ENCODE measurements around the gene GUCY1B1.
"Not testable (repeated sequence)": the region's sequence is repeated elsewhere in the genome, so short reads cannot be mapped to it uniquely, and the experiment has no call there.

The GUCY1B1 gene

GRCh38 chr4:155785828-155786227 lies 27.0 kb downstream of the GUCY1B1 start:
- Histone ChIP-seq H3K9me3 (ENCODE audit: control insufficient read depth, insufficient read depth, low read length) (no peaks in the 10 kb centered on the region), H3K4me1 (ENCODE audit: control insufficient read depth, insufficient read depth, low read length) (peaks cover 2% of the 10 kb centered on the region), H3K4me3 (ENCODE audit: low read depth, low read length) (no peak overlapping the region), H3K36me3 (ENCODE audit: control insufficient read depth, insufficient read depth, low read length) (no peaks in the 10 kb centered on the region), H3K9ac (ENCODE audit: low read depth, low read length) (no peak overlapping the region), H3K27me3 (ENCODE audit: control insufficient read depth, insufficient read depth, low read length) (no peaks in the 10 kb centered on the region)

GRCh38 chr4:155787113-155787710 lies 28.4 kb downstream of the GUCY1B1 start:
- H3K36me3 ChIP-seq (ENCODE audit: control insufficient read depth, insufficient read depth, low read length) = no peaks in the 10 kb centered on the region
- H3K27me3 ChIP-seq (ENCODE audit: control insufficient read depth, insufficient read depth, low read length) = no peaks in the 10 kb centered on the region
- H3K4me3 ChIP-seq (ENCODE audit: low read depth, low read length) = no peak overlapping the region
- no peaks in the 10 kb centered on the region for H3K9me3 ChIP-seq (ENCODE audit: control insufficient read depth, insufficient read depth, low read length)
- no peaks in the 10 kb centered on the region for H3K4me1 ChIP-seq (ENCODE audit: control insufficient read depth, insufficient read depth, low read length)
- H3K9ac ChIP-seq (ENCODE audit: low read depth, low read length) = no peak overlapping the region

GRCh38 chr4:155789391-155789790 lies 30.6 kb downstream of the GUCY1B1 start:
- Histone ChIP-seq H3K4me3 (ENCODE audit: low read depth, low read length) (no peak overlapping the region), H3K9me3 (ENCODE audit: control insufficient read depth, insufficient read depth, low read length) (no peaks in the 10 kb centered on the region), H3K36me3 (ENCODE audit: control insufficient read depth, insufficient read depth, low read length) (no peaks in the 10 kb centered on the region), H3K4me1 (ENCODE audit: control insufficient read depth, insufficient read depth, low read length) (no peaks in the 10 kb centered on the region), H3K27me3 (ENCODE audit: control insufficient read depth, insufficient read depth, low read length) (no peaks in the 10 kb centered on the region), H3K9ac (ENCODE audit: low read depth, low read length) (no peak overlapping the region)

- no peak overlapping the region for H3K4me3 ChIP-seq (ENCODE audit: low read depth, low read length)
- no peak overlapping the region for H3K9ac ChIP-seq (ENCODE audit: low read depth, low read length)
- H3K27me3 ChIP-seq (ENCODE audit: control insufficient read depth, insufficient read depth, low read length) = no peaks in the 10 kb centered on the region
- H3K36me3 ChIP-seq (ENCODE audit: control insufficient read depth, insufficient read depth, low read length) = no peaks in the 10 kb centered on the region
- H3K4me1 ChIP-seq (ENCODE audit: control insufficient read depth, insufficient read depth, low read length) = no peaks in the 10 kb centered on the region
- no peaks in the 10 kb centered on the region for H3K9me3 ChIP-seq (ENCODE audit: control insufficient read depth, insufficient read depth, low read length)
These were observed 31.2 kb downstream of the GUCY1B1 start for GRCh38 chr4:155789982-155790381.

- no peaks in the 10 kb centered on the region for H3K4me1 ChIP-seq (ENCODE audit: control insufficient read depth, insufficient read depth, low read length)
- H3K27me3 ChIP-seq (ENCODE audit: control insufficient read depth, insufficient read depth, low read length) = no peaks in the 10 kb centered on the region
- no peak overlapping the region for H3K4me3 ChIP-seq (ENCODE audit: low read depth, low read length)
- no peak overlapping the region for H3K9ac ChIP-seq (ENCODE audit: low read depth, low read length)
- H3K9me3 ChIP-seq (ENCODE audit: control insufficient read depth, insufficient read depth, low read length) = no peaks in the 10 kb centered on the region
- H3K36me3 ChIP-seq (ENCODE audit: control insufficient read depth, insufficient read depth, low read length) = no peaks in the 10 kb centered on the region
These were observed 35.9 kb downstream of the GUCY1B1 start for GRCh38 chr4:155794589-155795236.

- H3K36me3 ChIP-seq (ENCODE audit: control insufficient read depth, insufficient read depth, low read length) = no peaks in the 10 kb centered on the region
- no peaks in the 10 kb centered on the region for H3K9me3 ChIP-seq (ENCODE audit: control insufficient read depth, insufficient read depth, low read length)
- no peak overlapping the region for H3K4me3 ChIP-seq (ENCODE audit: low read depth, low read length)
- no peak overlapping the region for H3K9ac ChIP-seq (ENCODE audit: low read depth, low read length)
- H3K4me1 ChIP-seq (ENCODE audit: control insufficient read depth, insufficient read depth, low read length) = no peaks in the 10 kb centered on the region
- no peaks in the 10 kb centered on the region for H3K27me3 ChIP-seq (ENCODE audit: control insufficient read depth, insufficient read depth, low read length)
These were observed 37.2 kb downstream of the GUCY1B1 start for GRCh38 chr4:155795991-155796390.

- not testable (repeated sequence) for H3K27me3 ChIP-seq (ENCODE audit: control insufficient read depth, insufficient read depth, low read length); H3K9me3 ChIP-seq (ENCODE audit: control insufficient read depth, insufficient read depth, low read length); H3K36me3 ChIP-seq (ENCODE audit: control insufficient read depth, insufficient read depth, low read length); H3K4me3 ChIP-seq (ENCODE audit: low read depth, low read length); H3K4me1 ChIP-seq (ENCODE audit: control insufficient read depth, insufficient read depth, low read length); H3K9ac ChIP-seq (ENCODE audit: low read depth, low read length)
These were observed 38.8 kb downstream of the GUCY1B1 start for GRCh38 chr4:155797581-155797980.

GRCh38 chr4:155799116-155799793 lies 40.4 kb downstream of the GUCY1B1 start:
- Histone ChIP-seq H3K9me3 (ENCODE audit: control insufficient read depth, insufficient read depth, low read length) (no peaks in the 10 kb centered on the region), H3K9ac (ENCODE audit: low read depth, low read length) (no peak overlapping the region), H3K36me3 (ENCODE audit: control insufficient read depth, insufficient read depth, low read length) (no peaks in the 10 kb centered on the region), H3K4me1 (ENCODE audit: control insufficient read depth, insufficient read depth, low read length) (no peaks in the 10 kb centered on the region), H3K4me3 (ENCODE audit: low read depth, low read length) (no peak overlapping the region), H3K27me3 (ENCODE audit: control insufficient read depth, insufficient read depth, low read length) (no peaks in the 10 kb centered on the region)

GRCh38 chr4:155799794-155800123 lies 40.9 kb downstream of the GUCY1B1 start:
- no peaks in the 10 kb centered on the region for H3K27me3 ChIP-seq (ENCODE audit: control insufficient read depth, insufficient read depth, low read length)
- no peak overlapping the region for H3K9ac ChIP-seq (ENCODE audit: low read depth, low read length)
- no peaks in the 10 kb centered on the region for H3K36me3 ChIP-seq (ENCODE audit: control insufficient read depth, insufficient read depth, low read length)
- H3K4me1 ChIP-seq (ENCODE audit: control insufficient read depth, insufficient read depth, low read length) = no peaks in the 10 kb centered on the region
- H3K4me3 ChIP-seq (ENCODE audit: low read depth, low read length) = no peak overlapping the region
- H3K9me3 ChIP-seq (ENCODE audit: control insufficient read depth, insufficient read depth, low read length) = no peaks in the 10 kb centered on the region

- no peak overlapping the region for H3K9ac ChIP-seq (ENCODE audit: low read depth, low read length)
- no peak overlapping the region for H3K4me3 ChIP-seq (ENCODE audit: low read depth, low read length)
- no peaks in the 10 kb centered on the region for H3K9me3 ChIP-seq (ENCODE audit: control insufficient read depth, insufficient read depth, low read length)
These were observed 42.0 kb downstream of the GUCY1B1 start for GRCh38 chr4:155800685-155801343.

GRCh38 chr4:155802190-155802959 lies 43.6 kb downstream of the GUCY1B1 start:
- H3K4me3 ChIP-seq (ENCODE audit: low read depth, low read length) = no peak overlapping the region
- no peaks in the 10 kb centered on the region for H3K9me3 ChIP-seq (ENCODE audit: control insufficient read depth, insufficient read depth, low read length)
- no peaks in the 10 kb centered on the region for H3K36me3 ChIP-seq (ENCODE audit: control insufficient read depth, insufficient read depth, low read length)
- H3K4me1 ChIP-seq (ENCODE audit: control insufficient read depth, insufficient read depth, low read length) = no peaks in the 10 kb centered on the region
- no peaks in the 10 kb centered on the region for H3K27me3 ChIP-seq (ENCODE audit: control insufficient read depth, insufficient read depth, low read length)
- no peak overlapping the region for H3K9ac ChIP-seq (ENCODE audit: low read depth, low read length)

More at GRCh38 chr4:155800685-155801343, 42.0 kb downstream of the GUCY1B1 start:
- Histone ChIP-seq H3K36me3 (ENCODE audit: control insufficient read depth, insufficient read depth, low read length) (no peaks in the 10 kb centered on the region), H3K4me1 (ENCODE audit: control insufficient read depth, insufficient read depth, low read length) (no peaks in the 10 kb centered on the region), H3K27me3 (ENCODE audit: control insufficient read depth, insufficient read depth, low read length) (no peaks in the 10 kb centered on the region)
